ENCODE data around the gene ADAM33.

The ADAM33 gene, protein sequence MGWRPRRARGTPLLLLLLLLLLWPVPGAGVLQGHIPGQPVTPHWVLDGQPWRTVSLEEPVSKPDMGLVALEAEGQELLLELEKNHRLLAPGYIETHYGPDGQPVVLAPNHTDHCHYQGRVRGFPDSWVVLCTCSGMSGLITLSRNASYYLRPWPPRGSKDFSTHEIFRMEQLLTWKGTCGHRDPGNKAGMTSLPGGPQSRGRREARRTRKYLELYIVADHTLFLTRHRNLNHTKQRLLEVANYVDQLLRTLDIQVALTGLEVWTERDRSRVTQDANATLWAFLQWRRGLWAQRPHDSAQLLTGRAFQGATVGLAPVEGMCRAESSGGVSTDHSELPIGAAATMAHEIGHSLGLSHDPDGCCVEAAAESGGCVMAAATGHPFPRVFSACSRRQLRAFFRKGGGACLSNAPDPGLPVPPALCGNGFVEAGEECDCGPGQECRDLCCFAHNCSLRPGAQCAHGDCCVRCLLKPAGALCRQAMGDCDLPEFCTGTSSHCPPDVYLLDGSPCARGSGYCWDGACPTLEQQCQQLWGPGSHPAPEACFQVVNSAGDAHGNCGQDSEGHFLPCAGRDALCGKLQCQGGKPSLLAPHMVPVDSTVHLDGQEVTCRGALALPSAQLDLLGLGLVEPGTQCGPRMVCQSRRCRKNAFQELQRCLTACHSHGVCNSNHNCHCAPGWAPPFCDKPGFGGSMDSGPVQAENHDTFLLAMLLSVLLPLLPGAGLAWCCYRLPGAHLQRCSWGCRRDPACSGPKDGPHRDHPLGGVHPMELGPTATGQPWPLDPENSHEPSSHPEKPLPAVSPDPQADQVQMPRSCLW

DNA sequence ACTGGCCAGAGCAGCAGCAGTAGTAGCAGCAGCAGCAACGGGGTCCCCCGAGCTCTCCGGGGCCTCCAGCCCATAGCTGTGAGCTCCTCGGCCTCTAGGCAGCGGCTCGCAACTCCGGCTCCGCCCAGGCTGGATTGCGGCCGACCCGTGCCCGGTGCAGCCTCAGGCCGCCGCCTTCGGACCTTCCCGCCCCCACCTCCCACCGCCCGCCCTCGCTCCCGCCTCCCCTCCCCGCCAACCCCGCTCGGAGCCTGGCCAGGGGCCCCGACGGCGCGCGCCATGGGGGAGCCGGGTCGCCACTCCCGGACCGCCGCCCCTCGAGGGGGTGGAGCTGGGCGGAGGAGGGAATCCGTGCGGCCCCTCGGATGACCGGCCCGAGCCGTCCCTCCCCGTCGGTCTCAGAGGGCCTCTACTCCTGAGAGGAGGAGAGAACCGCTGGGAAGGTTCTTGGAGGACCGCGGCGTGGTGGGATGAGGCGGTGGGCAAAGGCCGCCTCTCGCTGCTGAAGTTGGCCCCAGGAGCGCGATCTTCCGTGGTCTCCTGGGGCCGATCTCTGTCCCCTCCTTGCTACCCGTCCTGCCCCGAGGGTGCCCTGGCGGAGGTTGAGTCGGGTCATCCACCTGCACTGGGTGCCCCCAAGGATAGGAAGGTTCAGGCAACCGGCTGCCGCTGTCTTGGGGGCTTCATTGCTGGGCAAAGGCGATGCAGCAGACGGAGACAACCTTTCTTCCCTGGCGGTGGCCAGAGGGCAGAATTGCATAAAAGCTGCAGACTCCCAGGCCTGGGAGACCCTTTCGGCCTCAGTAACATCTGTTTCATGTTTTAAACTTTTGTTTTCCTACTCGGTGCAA is at the start of gene ADAM33:
ADAM33 (minus strand) TSS at position 80 of the 851 bp plus-strand sequence; CDS start at position 74, 6 bp downstream.
- no peak for DNase-seq (ENCODE audit: low read depth in 2 of 2)

DNA sequence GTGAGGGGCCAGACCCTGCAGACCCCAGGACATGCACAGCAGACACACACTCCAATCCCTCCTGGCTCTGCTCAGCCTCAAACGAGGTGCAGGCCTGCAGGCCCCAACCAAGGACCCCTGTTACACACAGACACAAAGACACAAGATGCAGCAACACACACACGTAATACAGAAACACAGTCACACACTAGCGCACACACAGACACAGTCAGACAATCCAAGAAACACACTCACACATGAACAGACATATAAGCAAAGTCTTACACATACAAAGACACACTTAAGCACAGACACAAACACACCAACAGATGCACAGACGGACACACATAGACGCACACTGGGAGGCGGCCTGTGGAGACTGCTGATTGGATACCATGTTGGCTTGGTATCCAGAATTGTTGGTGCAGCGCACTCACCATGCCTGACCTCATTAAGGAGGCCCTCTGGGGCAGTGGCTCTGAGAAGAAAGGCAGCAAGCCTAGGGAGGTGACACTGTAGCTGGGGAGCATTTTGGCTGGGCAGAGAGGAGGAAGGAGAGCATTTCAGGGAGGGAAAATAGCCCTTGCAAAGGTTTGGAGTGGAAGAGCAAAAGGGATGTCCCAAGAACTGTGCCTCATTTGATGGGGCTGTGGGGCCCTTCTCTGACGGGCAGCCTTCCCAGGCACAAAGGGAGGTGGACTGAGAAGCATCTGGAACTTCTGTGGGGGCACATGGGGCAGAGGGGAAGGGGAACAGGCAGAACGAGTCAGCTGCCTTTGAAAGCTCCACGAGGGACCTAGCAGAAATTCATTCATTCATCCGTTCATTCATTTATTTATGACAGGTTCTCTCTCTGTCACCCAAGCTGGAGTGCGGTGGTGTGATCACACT is 49.2 kb upstream of the ADAM33 start:
- no peak for DNase-seq (ENCODE audit: low read depth in 2 of 2)

- DNase-seq (ENCODE audit: low read depth in 2 of 2): no peak
These were observed 48.2 kb upstream of the ADAM33 start for GRCh38 chr20:3729811-3730540.

DNA sequence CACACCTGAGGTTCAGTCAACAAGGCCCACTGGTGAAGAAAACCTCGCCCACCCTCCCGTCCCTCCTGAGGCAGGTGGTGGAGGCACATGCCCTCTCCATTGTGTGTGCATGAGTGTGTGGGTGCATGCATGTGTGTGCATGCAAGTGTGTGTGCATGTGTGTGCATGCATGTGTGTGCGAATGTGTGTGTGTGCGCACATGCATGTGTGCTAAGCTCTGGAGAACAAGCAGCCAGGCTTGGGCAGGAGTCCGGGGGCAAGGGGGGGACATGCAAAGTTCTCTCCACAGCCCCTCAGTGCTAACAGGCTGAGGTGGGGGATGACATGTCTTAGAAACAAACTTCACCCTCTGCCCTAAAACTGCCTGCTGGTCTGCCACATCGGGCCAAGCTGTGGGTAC is 47.6 kb upstream of the ADAM33 start:
- DNase-seq (ENCODE audit: low read depth in 2 of 2): no peak

- DNase-seq (ENCODE audit: low read depth in 2 of 2): no peak
These were observed 47.1 kb upstream of the ADAM33 start for GRCh38 chr20:3728876-3729275.

DNA sequence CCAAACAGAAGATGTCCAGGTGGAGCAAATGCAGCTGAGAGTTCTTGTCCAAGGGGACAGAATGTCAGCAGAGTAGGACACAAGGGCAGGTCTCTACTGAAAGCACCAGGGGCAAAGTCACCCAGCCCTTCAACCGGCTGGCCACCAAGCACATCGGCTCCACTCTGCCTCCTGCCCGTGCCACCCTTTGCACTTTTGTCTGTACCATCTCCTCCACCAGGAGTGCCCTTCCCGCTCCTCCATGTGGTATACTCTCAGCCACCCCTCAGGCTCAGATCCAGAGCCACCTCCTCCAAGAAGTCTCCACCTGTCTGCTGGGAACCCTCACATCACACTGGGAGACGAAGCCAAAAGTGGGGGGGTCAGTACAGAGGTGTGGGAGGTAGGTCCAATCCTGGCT is 46.5 kb upstream of the ADAM33 start:
- no peak for DNase-seq (ENCODE audit: low read depth in 2 of 2)

- no peak for DNase-seq (ENCODE audit: low read depth in 2 of 2)
These were observed 45.7 kb upstream of the ADAM33 start for GRCh38 chr20:3727401-3728021.

DNA sequence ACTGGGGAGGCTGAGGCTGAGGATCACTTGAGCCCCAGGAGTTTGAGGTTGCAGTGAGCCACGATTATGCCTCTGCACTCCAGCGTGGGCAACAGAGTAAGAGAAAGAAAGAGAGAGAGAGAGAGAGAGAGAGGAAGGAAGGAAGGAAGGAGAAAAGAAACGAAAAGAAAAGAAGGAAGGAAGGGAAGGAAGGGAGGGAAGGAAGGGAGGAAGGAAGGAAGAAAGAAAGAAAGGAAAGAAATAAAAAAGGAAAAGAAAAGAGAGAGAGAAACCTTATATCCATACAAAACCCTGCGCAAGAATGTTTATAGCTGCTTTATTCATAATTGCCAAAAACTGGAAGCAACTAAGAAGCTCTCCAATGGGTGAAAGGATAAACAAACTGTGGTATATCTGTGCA is 42.5 kb upstream of the ADAM33 start:
- no peak for DNase-seq (ENCODE audit: low read depth in 2 of 2)

DNA sequence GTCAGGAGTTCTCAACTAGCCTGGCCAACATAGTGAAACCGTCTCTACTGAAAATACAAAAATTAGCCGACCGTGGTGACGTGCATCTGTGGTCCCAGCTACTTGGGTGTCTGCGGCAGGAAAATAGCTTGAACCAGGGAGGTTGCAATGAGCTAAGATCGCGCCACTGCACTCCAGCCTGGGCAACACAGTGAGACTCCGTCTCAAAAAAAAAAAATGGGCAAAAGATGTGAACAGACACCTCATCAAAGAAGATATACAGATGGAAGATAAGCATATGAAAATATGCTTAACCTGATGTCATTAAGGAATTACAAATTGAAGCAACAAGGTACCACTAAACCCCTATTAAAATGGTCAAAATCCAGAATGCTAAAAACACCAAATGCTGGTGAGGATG is 41.5 kb upstream of the ADAM33 start:
- no peak for DNase-seq (ENCODE audit: low read depth in 2 of 2)

DNA sequence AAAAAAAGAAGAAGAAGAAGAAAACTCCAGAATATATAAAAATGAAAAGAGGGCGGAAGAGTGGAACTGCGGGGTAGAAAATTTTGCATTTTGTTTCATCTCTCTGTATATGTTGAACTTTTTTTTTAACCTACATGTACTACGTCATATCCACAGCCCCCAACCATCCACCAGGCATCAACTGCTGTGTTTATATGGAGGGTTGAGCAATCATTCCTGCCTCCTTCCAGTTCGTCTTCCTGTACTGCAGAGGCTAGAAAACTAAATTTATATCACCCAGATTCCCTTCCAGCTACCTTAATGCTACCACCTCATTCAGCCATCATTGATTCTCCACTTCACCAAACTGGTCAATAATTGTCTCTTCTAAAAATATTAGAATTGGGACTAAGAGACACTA is 40.1 kb upstream of the ADAM33 start:
- no peak for DNase-seq (ENCODE audit: low read depth in 2 of 2)

DNA sequence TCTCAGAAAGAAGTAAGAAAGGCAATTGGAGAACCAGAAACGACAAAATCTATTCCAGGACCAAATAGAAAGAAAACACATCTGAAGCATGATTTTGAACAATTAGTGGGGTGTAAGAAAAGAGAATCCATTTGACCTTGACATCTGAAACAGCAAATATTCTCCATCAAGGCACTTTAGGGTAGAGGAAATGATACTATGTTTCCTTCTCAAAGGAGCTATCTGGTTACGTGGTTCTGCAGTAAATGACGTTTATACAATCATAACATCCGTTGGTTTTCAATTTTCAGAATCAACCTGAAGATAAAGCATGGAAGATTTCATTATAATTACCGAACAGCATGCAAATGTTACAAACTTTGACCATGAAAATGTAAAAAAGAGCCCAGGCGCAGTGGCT is 38.8 kb upstream of the ADAM33 start:
- no peak for DNase-seq (ENCODE audit: low read depth in 2 of 2)

- no peak for DNase-seq (ENCODE audit: low read depth in 2 of 2)
These were observed 38.3 kb upstream of the ADAM33 start for GRCh38 chr20:3720068-3720467.

DNA sequence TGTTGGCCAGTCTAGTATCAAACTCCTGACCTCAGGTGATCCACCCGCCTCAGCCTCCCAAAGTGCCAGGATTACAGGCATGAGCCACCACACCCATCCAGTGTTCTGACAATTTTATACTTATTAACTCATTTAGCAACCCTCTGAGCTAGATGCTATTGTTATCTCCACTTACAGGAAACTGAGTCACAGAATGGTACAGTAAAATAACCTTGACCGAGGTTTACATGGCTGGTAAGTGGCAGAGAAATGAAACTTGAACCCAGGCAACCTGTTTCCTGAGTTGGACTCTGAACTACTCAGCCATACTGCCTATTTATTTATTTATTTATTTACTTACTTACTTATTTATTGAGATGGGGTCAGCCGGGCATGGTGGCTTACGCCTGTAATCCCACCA is 37.2 kb upstream of the ADAM33 start:
- no peak for DNase-seq (ENCODE audit: low read depth in 2 of 2)

- DNase-seq (ENCODE audit: low read depth in 2 of 2): no peak
These were observed 34.5 kb upstream of the ADAM33 start for GRCh38 chr20:3716195-3716834.

- DNase-seq (ENCODE audit: low read depth in 2 of 2): no peak
These were observed 32.3 kb upstream of the ADAM33 start for GRCh38 chr20:3714092-3714491.

DNA sequence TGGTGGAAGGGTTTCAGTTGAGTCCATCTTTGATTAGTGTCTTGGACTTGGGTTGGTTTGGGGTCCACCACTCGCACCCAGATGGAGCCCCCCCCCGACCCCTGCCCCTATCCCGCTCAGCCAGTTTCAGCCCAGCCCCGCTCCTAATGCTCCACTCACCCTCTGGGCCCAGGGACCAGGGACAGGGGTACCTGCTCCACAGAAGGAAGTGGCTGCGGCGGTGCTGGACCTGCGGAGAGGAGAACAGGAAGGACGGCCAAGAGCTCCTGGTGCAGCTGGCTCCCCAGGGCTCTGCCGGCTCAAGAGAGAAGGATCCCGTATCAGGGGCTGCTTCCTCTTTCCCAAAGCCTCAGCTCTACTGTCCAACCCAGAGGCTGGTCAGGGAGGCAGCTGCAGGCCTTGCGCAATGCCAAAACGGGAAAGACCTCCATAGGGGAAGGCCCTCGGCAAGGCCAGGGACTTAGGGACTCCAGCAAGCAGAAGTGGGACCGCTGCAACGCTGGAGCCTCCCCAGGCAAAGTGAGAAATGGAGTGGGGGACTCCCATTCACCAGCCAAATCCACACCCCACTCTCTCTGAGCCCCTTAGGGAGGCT is 30.6 kb upstream of the ADAM33 start, which contains the start of gene SIGLEC1:
SIGLEC1 (minus strand) TSS at position 322 of the 595 bp plus-strand sequence. CDS start 5,472 bp downstream, outside the sequence.
- DNase-seq (ENCODE audit: low read depth in 2 of 2): no peak

DNA sequence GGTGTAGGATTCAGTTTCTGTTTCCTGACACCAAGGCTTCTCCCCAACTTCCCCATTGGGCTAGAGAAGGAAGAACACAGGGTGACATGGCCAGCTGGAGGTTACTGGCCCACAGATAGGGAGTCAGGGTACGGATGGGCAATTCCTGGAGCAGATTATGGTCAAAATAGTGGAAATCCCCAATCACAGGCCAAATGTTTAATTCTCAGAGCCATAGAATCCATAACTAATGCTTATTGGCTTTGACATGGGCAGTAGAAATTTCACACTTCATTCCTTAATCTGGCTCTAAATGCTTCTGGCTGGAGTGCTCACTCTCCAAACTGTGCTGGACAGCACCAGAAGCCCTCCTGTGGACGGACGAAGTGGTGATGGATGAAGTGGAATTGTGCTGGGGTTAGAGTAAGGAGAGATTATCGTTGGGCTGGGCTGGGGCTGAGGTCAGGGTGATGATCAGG is 29.7 kb upstream of the ADAM33 start:
- DNase-seq (ENCODE audit: low read depth in 2 of 2): no peak

DNA sequence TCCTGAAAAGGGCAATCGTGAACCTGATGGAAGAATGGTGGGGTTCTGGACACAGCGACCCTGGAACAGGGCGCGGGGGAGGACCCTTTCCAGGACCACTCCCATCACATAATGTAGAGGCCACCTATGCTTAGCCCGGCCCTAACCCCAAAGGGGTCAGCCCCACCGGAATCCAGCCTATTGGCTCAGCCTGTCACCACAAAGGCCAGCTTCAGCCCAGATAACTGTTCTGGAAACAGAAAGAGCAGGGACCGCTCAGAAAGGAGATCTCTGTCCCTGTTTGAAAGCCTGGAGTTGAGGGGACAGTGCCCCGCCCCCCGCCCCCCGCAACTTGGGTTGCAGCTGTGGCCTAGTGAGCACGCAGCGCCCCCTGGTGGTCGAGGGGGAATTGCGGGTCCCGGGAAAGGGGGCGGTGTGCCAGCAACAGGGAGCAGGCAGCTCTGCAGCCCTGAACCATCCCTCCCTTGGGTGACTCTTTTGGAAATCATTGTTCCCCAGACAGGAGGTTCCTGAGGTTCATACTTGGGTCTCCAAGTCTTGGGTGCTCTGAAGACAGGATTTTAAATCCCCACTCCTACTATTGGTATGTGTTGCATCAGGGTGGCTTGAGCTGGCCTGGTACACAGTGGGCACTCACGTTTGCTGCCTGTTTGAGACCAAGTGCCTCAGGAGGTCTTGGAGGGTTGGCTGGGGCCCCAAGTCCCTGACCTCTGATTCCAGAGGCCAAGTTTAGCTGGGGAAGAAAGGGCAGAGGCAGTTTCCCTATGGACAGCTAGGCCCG is 29.1 kb upstream of the ADAM33 start:
- DNase-seq (ENCODE audit: low read depth in 2 of 2): peak; percentile 42

Measured in stimulated activated CD8-positive, alpha-beta memory T cell treated with anti-CD3 and anti-CD28 coated beads, Interleukin-15, amount 100 ng/mL, for 4 hours (primary cell).